H9 (cell line): Measurements from ENCODE around the gene TOMM40L. TPM values are rescaled to one million over a fixed set of nuclear protein-coding genes. Genes with fewer than 3 reads are reported as not detected.

ENCODE experiments used
- DNase-seq: peaks from one replicate; pipeline ENCODE4 v3.0.0-alpha.2; 2017
- H2AFZ ChIP-seq: one replicate; pipeline ENCODE4 v1.6.1; 2013; ENCODE audit warnings: mild to moderate bottlenecking, low read length, control low read depth, moderate library complexity
- H2AK5ac ChIP-seq: 2 replicates; pipeline ENCODE4 v1.6.1; 2013; ENCODE audit warnings: low read length, control low read depth, mixed read lengths; ENCODE audit not compliant: insufficient read length
- H2BK120ac ChIP-seq: one replicate; pipeline ENCODE4 v1.6.1; 2013; ENCODE audit warnings: low read depth, mild to moderate bottlenecking, low read length, control low read depth, inconsistent platforms; ENCODE audit not compliant: poor library complexity, severe bottlenecking
- H2BK12ac ChIP-seq: 2 replicates; pipeline ENCODE4 v1.6.1; 2013; ENCODE audit warnings: low read length, control low read depth, mixed read lengths, low read depth; ENCODE audit not compliant: insufficient read length
- H2BK15ac ChIP-seq: 2 replicates; pipeline ENCODE4 v1.6.1; 2013; ENCODE audit warnings: low read depth, low read length, control low read depth
- H2BK20ac ChIP-seq: one replicate; pipeline ENCODE4 v1.6.1; 2013; ENCODE audit warnings: low read depth, mild to moderate bottlenecking, low read length, control low read depth, inconsistent platforms; ENCODE audit not compliant: poor library complexity, severe bottlenecking
- H2BK5ac ChIP-seq: 2 replicates; pipeline ENCODE4 v1.6.1; 2013; ENCODE audit warnings: low read length, control low read depth, mixed read lengths; ENCODE audit not compliant: insufficient read length
- H3K14ac ChIP-seq: 2 replicates; pipeline ENCODE4 v1.6.1; 2013; ENCODE audit warnings: low read length, control low read depth; ENCODE audit not compliant: insufficient read depth
- H3K18ac ChIP-seq: 2 replicates; pipeline ENCODE4 v1.6.1; 2013; ENCODE audit warnings: low read depth, mild to moderate bottlenecking, mixed read lengths, low read length, control low read depth; ENCODE audit not compliant: insufficient read length
- H3K23ac ChIP-seq: 2 replicates; pipeline ENCODE4 v1.6.1; 2013; ENCODE audit warnings: low read length, control low read depth, mixed read lengths, low read depth; ENCODE audit not compliant: insufficient read length
- H3K23me2 ChIP-seq: 2 replicates; pipeline ENCODE4 v1.6.1; 2013; ENCODE audit warnings: low read depth, mild to moderate bottlenecking, mixed read lengths, low read length, control low read depth; ENCODE audit not compliant: insufficient read length, poor library complexity, severe bottlenecking
- H3K27ac ChIP-seq: 2 replicates; pipeline ENCODE4 v1.5.1; 2013; ENCODE audit warnings: low read length, control low read depth, mixed read lengths, low read depth; ENCODE audit not compliant: insufficient read length
- H3K27me3 ChIP-seq: 2 replicates; pipeline ENCODE4 v1.6.1; 2013; ENCODE audit warnings: low read length, control low read depth, inconsistent platforms; ENCODE audit not compliant: insufficient read depth
- H3K4ac ChIP-seq: 2 replicates; pipeline ENCODE4 v1.6.1; 2013; ENCODE audit warnings: low read depth, mild to moderate bottlenecking, control low read depth, inconsistent platforms, low read length, moderate library complexity
- H3K4me1 ChIP-seq: 2 replicates; pipeline ENCODE4 v1.6.1; 2013; ENCODE audit warnings: low read length, control low read depth, inconsistent platforms; ENCODE audit not compliant: insufficient read depth
- H3K4me2 ChIP-seq: 2 replicates; pipeline ENCODE4 v1.6.1; 2013; ENCODE audit warnings: low read length, control low read depth, mixed read lengths; ENCODE audit not compliant: insufficient read length, insufficient read depth
- H3K56ac ChIP-seq: 2 replicates; pipeline ENCODE4 v1.6.1; 2013; ENCODE audit warnings: low read depth, mild to moderate bottlenecking, mixed read lengths, low read length, control low read depth; ENCODE audit not compliant: insufficient read length
- H3K79me1 ChIP-seq: 2 replicates; pipeline ENCODE4 v1.6.1; 2013; ENCODE audit warnings: low read depth, mild to moderate bottlenecking, moderate library complexity, low read length, control low read depth, inconsistent platforms; ENCODE audit not compliant: insufficient read depth, poor library complexity, severe bottlenecking
- H3K79me2 ChIP-seq: 2 replicates; pipeline ENCODE4 v1.6.1; 2013; ENCODE audit warnings: low read length, control low read depth, inconsistent platforms; ENCODE audit not compliant: insufficient read depth
- H3K9ac ChIP-seq: 2 replicates; pipeline ENCODE4 v1.6.1; 2013; ENCODE audit warnings: low read length, control low read depth, mixed read lengths; ENCODE audit not compliant: insufficient read length; ENCODE audit errors: extremely low read depth
- H3K9me3 ChIP-seq: one replicate; pipeline ENCODE4 v1.6.1; 2013; ENCODE audit warnings: low read depth, low read length, inconsistent platforms; ENCODE audit not compliant: control insufficient read depth
- H3T11ph ChIP-seq: one replicate; pipeline ENCODE4 v1.6.1; 2013; ENCODE audit warnings: mild to moderate bottlenecking, low read length, control low read depth, inconsistent platforms
- H4K20me1 ChIP-seq: one replicate; pipeline ENCODE4 v1.6.1; 2013; ENCODE audit not compliant: control insufficient read depth, insufficient read length, insufficient read depth
- H4K5ac ChIP-seq: 2 replicates; pipeline ENCODE4 v1.6.1; 2013; ENCODE audit warnings: low read depth, mild to moderate bottlenecking, mixed read lengths, low read length, control low read depth; ENCODE audit not compliant: insufficient read length
- H4K8ac ChIP-seq: replicated peaks from 2 replicates; pipeline ENCODE4 v1.6.1; 2013; ENCODE audit warnings: low read length, control low read depth, mixed read lengths, low read depth; ENCODE audit not compliant: insufficient read length
- H4K91ac ChIP-seq: 2 replicates; pipeline ENCODE4 v1.6.1; 2013; ENCODE audit warnings: low read depth, mild to moderate bottlenecking, moderate library complexity, mixed read lengths, low read length, control low read depth; ENCODE audit not compliant: insufficient read length
- H3K27ac Mint-ChIP-seq, 3 experiments: 2 replicates in 2 of 3; 3 replicates in 1 of 3; pipeline ENCODE4 v1.8.0; 2020 to 2021; ENCODE audit warnings: mixed read lengths in 3 of 3, mild to moderate bottlenecking in 1 of 3, moderate library complexity in 1 of 3
- H3K27me3 Mint-ChIP-seq: 2 replicates; pipeline ENCODE4 v1.8.0; 2021; ENCODE audit warnings: low read depth, mild to moderate bottlenecking, moderate library complexity, mixed read lengths
- H3K36me3 Mint-ChIP-seq, 3 experiments: 2 replicates in 2 of 3; 3 replicates in 1 of 3; pipeline ENCODE4 v1.8.0; 2020 to 2021; ENCODE audit warnings: low read depth in 3 of 3, mixed read lengths in 3 of 3; ENCODE audit not compliant: insufficient read depth in 1 of 3
- H3K4me1 Mint-ChIP-seq, 2 experiments: 2 replicates each; pipeline ENCODE4 v1.8.0; 2020; ENCODE audit warnings: mixed read lengths in 2 of 2
- H3K4me3 Mint-ChIP-seq, 2 experiments: 2 replicates in 1 of 2; 3 replicates in 1 of 2; pipeline ENCODE4 v1.8.0; 2020 to 2021; ENCODE audit warnings: mild to moderate bottlenecking in 2 of 2, mixed read lengths in 2 of 2, moderate library complexity in 1 of 2
- H3K9me3 Mint-ChIP-seq, 2 experiments: 2 replicates in 1 of 2; 3 replicates in 1 of 2; pipeline ENCODE4 v1.8.0; 2020; ENCODE audit warnings: mild to moderate bottlenecking in 2 of 2, mixed read lengths in 2 of 2, moderate library complexity in 1 of 2
- CTCF ChIP-seq: fragments of 200-600 bp; sonication (generic); conservative IDR thresholded peaks from 3 replicates; pipeline ENCODE4 v1.8.0; 2021; ENCODE audit warnings: antibody characterized with exemption, mild to moderate bottlenecking
- WGBS: extraction: QIAGEN DNeasy Blood & Tissue Kit; methylation state at CpG from one replicate; pipeline ENCODE4 v1.1.7; 2013; ENCODE audit warnings: missing lambda C conversion rate, low lambda C conversion rate, mixed read lengths; ENCODE audit not compliant: insufficient read length; ENCODE audit errors: extremely low coverage; 5-methylcytosine and 5-hydroxymethylcytosine counted together
- total RNA-seq: library from RNA; stranded (reverse); gene quantifications from 2 replicates; pipeline ENCODE4 v1.2.1, GENCODE V29; 2021

Gene TOMM40L
- total RNA-seq, 1 experiment from 2014 or later = 13.5 TPM

DNA sequence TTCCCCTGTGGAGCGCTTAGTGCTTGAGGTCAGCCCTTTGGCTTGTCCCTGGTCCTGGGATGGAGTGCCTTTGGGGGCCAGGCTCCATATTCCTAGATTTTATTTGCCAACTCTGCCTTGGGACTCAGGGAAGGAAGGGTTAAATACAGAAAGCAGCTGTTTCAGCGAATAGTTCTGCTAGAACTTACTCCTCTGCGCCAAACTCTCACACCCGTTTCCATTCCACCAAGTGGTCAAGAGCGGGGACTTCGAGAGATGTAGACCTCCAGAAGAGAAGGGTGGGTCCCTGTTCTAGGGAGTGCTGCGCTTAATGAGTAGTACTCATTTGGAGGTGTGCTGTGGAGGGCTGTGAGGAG lies 704 bp upstream of the TOMM40L start:
- peak overlapping the region; percentile 18 to 100; a peak in 4 of 5 replicates for H3K4me3 Mint-ChIP-seq
- Histone ChIP-seq H4K8ac (no peak overlapping the region), H4K5ac (no peak overlapping the region), H3K14ac (no peak overlapping the region), H3K27me3 (no peaks in the 10 kb centered on the region), H3K79me1 (no peaks in the 10 kb centered on the region), H4K20me1 (no peaks in the 10 kb centered on the region), H3K9me3 (no peaks in the 10 kb centered on the region), H2BK120ac (no peak overlapping the region), H2AK5ac (no peak overlapping the region), H4K91ac (no peak overlapping the region), H3K23ac (no peak overlapping the region), H3K4me1 (peaks cover 8% of the 10 kb centered on the region; the same call in 1 of the 2 replicates), H2BK5ac (no peak overlapping the region), H3K79me2 (no peaks in the 10 kb centered on the region), H3K18ac (no peak overlapping the region), H3K9ac (no peak overlapping the region), H2BK12ac (no peak overlapping the region), H2AFZ (peak overlapping the region; percentile 22), H3K4me2 (peak overlapping the region; percentile 8), H3K56ac (no peak overlapping the region), H3K23me2 (no peaks in the 10 kb centered on the region), H3K4ac (no peak overlapping the region), H2BK15ac (no peak overlapping the region), H3T11ph (no peak overlapping the region), H3K27ac (no peak overlapping the region), H2BK20ac (no peak overlapping the region)
- H3K36me3 Mint-ChIP-seq = peaks cover 15 to 20% (median 16%) of the 10 kb centered on the region in 3 experiments; a peak in 6 of 7 replicates
- DNase-seq = no peak
- peak overlapping the region; percentile 45 to 65 (median 62); a peak in 2 of 7 replicates for H3K27ac Mint-ChIP-seq
- no CpG with 5 or more reads among the region's 7 CpGs for WGBS
- no peaks in the 10 kb centered on the region for H3K9me3 Mint-ChIP-seq
- H3K27me3 Mint-ChIP-seq = no peaks in the 10 kb centered on the region
- no peak for TF ChIP-seq CTCF
- peaks cover 23 to 39% of the 10 kb centered on the region in 2 experiments for H3K4me1 Mint-ChIP-seq
